GM19438 (cell line): ENCODE data around the gene CDC14A.
"Not testable (repeated sequence)": the region's sequence is repeated elsewhere in the genome, so short reads cannot be mapped to it uniquely, and the experiment has no call there.

ENCODE experiments used
- ATAC-seq: cut with Tn5 transposase; IDR thresholded peaks from one replicate; pipeline ENCODE4 v1.9.1; 2021; ENCODE audit warnings: low read depth; ENCODE audit not compliant: unreplicated experiment

The CDC14A gene

GRCh38 chr1:100332331-100332730 is 20.0 kb upstream of the CDC14A start:
- ATAC-seq = no peak

GRCh38 chr1:100335436-100335835 is 16.9 kb upstream of the CDC14A start:
- ATAC-seq = no peak

- ATAC-seq = not testable (repeated sequence)
These were observed 14.4 kb upstream of the CDC14A start for GRCh38 chr1:100337878-100338277.

- ATAC-seq = not testable (repeated sequence)
These were observed 12.6 kb upstream of the CDC14A start for GRCh38 chr1:100339735-100340134.

DNA sequence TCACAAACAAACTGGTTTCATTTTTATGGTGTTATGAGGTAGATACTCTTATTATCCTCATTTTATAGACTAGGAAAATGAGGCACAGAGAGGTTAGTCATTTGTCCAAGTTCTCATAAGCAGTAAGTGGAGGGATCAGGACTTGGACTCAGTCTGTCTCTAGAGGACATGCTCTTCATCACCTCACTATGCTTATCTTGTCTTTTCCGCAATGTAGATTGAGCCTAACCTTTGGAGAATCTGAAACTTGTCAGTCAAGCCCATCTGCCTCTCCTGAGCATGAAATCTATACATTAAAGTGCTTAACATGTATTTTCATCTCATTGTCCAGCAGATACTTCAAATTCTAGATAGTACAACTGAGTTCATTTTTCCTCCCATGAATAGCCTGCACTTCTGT is 11.8 kb upstream of the CDC14A start:
- ATAC-seq = no peak

- no peak for ATAC-seq
These were observed 10.0 kb upstream of the CDC14A start for GRCh38 chr1:100342348-100342747.

DNA sequence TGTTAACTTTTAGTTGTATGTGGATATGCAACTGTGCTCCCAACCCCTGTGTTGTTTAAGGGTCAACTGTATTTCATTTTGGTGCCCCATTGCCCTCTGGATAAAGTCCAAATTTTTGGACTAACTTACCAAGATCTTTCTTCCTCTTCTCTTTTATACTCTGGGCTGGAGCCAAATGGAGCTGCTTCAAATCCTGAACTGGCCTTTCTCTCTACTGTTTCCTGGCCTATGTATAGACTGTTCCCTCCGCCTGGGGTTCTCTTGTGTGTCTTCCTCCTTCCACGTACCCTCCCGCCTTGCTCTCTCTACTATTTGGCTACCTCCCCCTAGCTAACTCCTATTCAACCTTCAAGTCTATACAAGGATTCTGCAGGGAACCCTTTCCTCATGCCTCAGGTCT is 8.4 kb upstream of the CDC14A start:
- no peak for ATAC-seq

DNA sequence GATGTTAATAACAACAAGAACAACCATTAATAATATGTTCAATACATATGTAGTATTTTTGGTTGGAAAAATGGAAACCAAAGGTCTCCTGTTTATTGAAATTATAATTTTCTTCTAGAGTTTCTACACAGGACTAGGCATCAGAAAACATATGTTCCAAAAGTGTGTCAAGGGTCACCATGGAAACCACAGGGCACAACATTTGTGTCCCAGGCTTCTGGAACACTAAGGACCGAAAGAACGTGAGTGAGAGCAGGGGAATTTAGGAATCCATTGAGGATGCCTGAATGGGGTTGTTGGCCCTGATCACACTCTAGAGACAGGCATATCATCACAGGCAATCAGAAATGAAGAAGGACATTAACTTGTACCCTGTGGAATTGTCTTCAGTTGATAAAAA is 7.5 kb upstream of the CDC14A start:
- no peak for ATAC-seq

GRCh38 chr1:100346387-100346786 is 5.9 kb upstream of the CDC14A start:
- no peak for ATAC-seq

- ATAC-seq = no peak
These were observed 5.0 kb upstream of the CDC14A start for GRCh38 chr1:100347009-100347966.

DNA sequence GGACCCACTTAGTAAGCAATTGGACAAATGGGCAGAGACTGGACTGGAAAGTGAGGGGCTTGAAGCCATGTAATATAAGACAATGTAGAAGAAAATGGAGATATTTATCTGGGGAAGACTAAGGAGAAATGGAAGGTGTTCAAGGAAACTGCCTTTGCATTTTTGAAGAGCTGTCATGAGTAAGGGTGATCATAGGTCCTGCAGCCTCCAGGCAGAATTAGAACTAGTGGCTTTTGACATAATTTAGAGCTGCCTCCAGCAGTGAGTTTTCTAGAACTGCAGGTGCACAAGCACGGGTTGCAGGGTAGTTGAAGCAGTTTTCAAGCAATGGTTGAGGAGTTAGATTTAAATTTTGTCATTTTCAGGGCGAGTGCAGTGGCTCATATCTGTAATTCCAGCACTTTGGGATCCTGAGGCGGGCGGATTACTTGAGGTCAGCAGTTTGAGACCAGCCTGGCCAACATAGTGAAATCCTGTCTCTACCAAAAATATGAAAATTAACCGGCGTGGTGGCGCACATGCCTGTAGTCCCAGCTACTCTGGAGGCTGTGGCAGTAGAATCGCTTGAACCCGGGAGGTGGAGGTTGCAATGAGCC is 3.7 kb upstream of the CDC14A start:
- no peak for ATAC-seq

DNA sequence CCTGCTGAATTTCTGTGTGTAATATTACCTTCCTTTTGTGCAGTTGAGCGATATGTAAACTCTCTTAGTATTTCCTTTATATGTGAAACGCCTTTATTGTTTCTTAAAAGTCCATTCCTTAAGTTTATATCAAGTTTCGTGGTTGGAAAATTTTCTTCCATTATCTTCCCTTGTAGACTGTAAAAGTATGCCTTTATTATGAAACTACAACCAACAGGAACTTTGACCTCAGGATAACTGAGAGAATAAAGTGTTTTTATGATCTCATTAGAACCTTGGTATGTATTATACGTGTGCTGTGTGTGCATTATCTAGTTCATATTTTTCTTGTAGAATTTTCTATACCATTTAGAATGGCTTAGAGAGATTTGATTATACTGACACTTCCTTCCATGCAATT is 3.1 kb upstream of the CDC14A start:
- no peak for ATAC-seq

GRCh38 chr1:100350787-100351094 is 1.6 kb upstream of the CDC14A start:
- ATAC-seq = no peak

GRCh38 chr1:100351095-100351887 is 1.0 kb upstream of the CDC14A start:
- peak; percentile 59 for ATAC-seq

DNA sequence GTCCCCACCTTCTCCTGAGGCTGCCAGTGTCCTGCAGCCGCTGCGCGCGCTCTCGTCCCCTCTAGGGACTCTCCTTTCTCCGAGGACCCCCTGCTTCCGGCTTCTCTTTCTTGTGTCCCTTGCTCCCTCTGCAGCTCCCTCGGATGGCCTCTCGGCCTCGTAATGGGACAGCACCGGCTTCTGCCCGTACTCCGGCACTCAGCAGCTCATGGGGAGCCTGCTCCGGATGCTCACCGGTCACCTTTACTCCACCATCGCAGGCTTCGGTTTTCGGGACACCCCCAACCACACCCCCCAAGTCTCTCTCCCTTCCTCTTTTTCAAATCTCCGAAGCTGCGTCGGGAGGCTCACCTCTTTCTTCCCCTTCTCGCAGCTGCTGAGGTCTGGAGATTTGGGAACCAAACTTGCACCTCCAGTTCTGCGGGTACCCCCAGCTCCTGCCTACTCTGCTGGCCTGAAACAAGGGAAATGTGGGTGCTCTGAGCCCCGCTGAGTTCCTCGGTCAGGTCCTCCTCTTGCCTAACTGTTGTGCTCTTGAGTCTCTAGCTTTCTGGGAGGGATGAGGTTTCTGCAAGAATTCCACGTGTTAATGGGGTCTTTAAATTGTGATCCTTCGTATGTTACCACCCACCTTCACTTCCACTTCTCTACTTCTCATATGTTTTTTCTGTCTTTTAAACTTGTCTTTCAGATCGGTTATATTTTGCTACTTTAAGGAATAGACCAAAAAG is 930 bp downstream of the CDC14A start:
- peak; percentile 23 for ATAC-seq

DNA sequence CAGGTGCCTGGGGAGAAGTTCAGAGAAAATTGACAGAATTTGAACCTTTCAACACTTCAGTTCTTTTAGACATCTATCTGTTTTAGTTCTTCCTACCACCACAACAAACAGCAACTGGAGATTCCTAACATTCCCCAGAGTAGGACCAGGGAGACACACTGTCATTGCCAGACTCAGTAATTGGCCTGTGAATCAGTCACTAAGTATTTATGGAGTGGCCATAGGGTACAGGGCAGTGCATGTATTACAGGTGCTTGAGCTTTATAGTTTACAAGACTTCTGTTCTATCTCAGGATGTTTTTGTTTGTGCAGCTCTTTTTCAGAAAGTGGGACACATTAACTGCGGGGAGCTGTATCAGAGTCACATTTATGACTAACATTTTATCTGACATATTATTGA is 1.7 kb downstream of the CDC14A start:
- no peak for ATAC-seq

- no peak for ATAC-seq
These were observed 2.7 kb downstream of the CDC14A start for GRCh38 chr1:100354971-100355394.

GRCh38 chr1:100358210-100358609 is 5.9 kb downstream of the CDC14A start:
- no peak for ATAC-seq

DNA sequence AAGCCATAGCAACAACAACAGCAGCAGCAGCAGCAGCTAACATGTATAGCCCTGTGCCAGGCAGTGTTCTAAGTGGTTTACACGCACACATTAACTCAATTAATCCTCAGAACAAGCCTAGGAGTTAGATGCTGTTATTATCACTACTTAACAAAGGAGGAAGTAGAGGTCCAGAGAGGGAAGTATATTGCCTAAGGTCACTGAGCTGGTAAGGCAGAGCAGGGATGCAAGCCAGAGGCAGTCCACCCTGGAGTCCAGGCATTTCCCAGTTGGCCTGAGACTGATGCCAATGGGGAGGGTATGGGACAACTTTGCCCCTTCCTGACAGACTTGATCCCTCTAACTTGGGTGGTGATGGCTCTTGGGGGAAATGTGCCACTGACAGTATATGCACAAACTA is 6.8 kb downstream of the CDC14A start:
- no peak for ATAC-seq

- ATAC-seq = no peak
These were observed 8.6 kb downstream of the CDC14A start for GRCh38 chr1:100360790-100361510.
